ENCODE data around the gene E2F6. TPM values are rescaled to one million over a fixed set of nuclear protein-coding genes. Genes with fewer than 3 reads are reported as not detected.

Gene E2F6
- polyA plus RNA-seq, 1 of the 3 experiments (the other 2 are of a cell fraction): 15.3 TPM

GRCh38 chr2:11499081-11499743 lies 33.3 kb upstream of the E2F6 start:
- ChIA-PET POLR2A (no interaction called here), CTCF (interaction anchor here (0.7 to 12.6 kb wide), 7 partner anchors 16 to 82 kb away, joined by 3 to 170 read pairs (median 4); no protein-coding TSS in a partner anchor)
- H3K4me2 ChIP-seq: no peak overlapping the region
- peak; percentile 45 for DNase-seq
- no peaks in the 10 kb centered on the region for H3K79me2 ChIP-seq (ENCODE audit: insufficient read depth)
- no peak overlapping the region for H2AFZ ChIP-seq (ENCODE audit: low read depth)
- no peaks in the 10 kb centered on the region for H3K9me2 ChIP-seq
- H3K9ac ChIP-seq: no peak overlapping the region
- H3K9me3 ChIP-seq: peaks cover 7% of the 10 kb centered on the region; the same call in 1 of the 2 replicates
- TF ChIP-seq RCOR1 (IDR thresholded peaks at IDR 0.05; ENCODE audit: low read length) (no peak), MAX (IDR thresholded peaks at IDR 0.05; ENCODE audit: low read depth) (no peak), FOSL2 (IDR thresholded peaks at IDR 0.05; ENCODE audit: borderline replicate concordance, low read depth) (no peak), ELF1 (IDR thresholded peaks at IDR 0.05) (no peak), NRF1 (IDR thresholded peaks at IDR 0.05; ENCODE audit: low read depth, low read length) (no peak), SIN3A (IDR thresholded peaks at IDR 0.05; ENCODE audit: borderline replicate concordance, low read depth, low read length) (no peak), RXRA (IDR thresholded peaks at IDR 0.05; ENCODE audit: borderline replicate concordance, low read depth) (no peak), USF1 (IDR thresholded peaks at IDR 0.05; ENCODE audit: borderline replicate concordance, low read depth) (no peak), RFX5 (IDR thresholded peaks at IDR 0.05; ENCODE audit: low read length) (no peak), JUND (IDR thresholded peaks at IDR 0.05) (no peak), POLR2AphosphoS5 (IDR thresholded peaks at IDR 0.05; ENCODE audit: low read depth, low read length) (no peak), TCF12 (IDR thresholded peaks at IDR 0.05) (no peak), MEF2A (IDR thresholded peaks at IDR 0.05; ENCODE audit: borderline replicate concordance, low read depth) (no peak), GABPA (IDR thresholded peaks at IDR 0.05; ENCODE audit: low read depth) (no peak), PBX3 (IDR thresholded peaks at IDR 0.05) (no peak), ZBTB33 (IDR thresholded peaks at IDR 0.05; ENCODE audit: borderline replicate concordance, low read depth) (no peak), CTCF (IDR thresholded peaks at IDR 0.05) (no peak), TAF1 (IDR thresholded peaks at IDR 0.05; ENCODE audit: borderline replicate concordance, low read depth, low read length) (no peak), EP300 (IDR thresholded peaks at IDR 0.05; ENCODE audit: borderline replicate concordance in 1 of 2, low read depth in 1 of 2, low read length in 1 of 2) (no peak)
- peaks cover 4% of the 10 kb centered on the region for H3F3A ChIP-seq (replicated peaks; ENCODE audit: insufficient read depth)
- peak overlapping the region in 1 of 2 experiments; percentile 76; a peak in 2 of 4 replicates for H3K27ac ChIP-seq (ENCODE audit: low read depth in 2 of 2, low read length in 1 of 2)
- H4K20me1 ChIP-seq (ENCODE audit: insufficient read depth): no peaks in the 10 kb centered on the region
- H3K4me1 ChIP-seq (ENCODE audit: control insufficient read depth in 1 of 2, insufficient read depth in 2 of 2, low read depth in 1 of 2, low read length in 1 of 2): peaks cover 0 to 26% of the 10 kb centered on the region in 2 experiments; a peak in 2 of 4 replicates
- no peaks in the 10 kb centered on the region for H3K27me3 ChIP-seq (ENCODE audit: insufficient read depth)
- H3K36me3 ChIP-seq (replicated peaks in 1 of 2; ENCODE audit: control insufficient read depth in 1 of 2, insufficient read depth in 2 of 2, low read length in 1 of 2): no peaks in the 10 kb centered on the region
- no peak overlapping the region for H3K4me3 ChIP-seq (ENCODE audit: low read depth in 2 of 2, low read length in 1 of 2)
- WGBS (ENCODE audit: low lambda C conversion rate): 63% methylated on average over 4 of the region's 4 CpGs

All from SK-N-SH (cell line).